SK-N-MC (cell line): Measurements from ENCODE around the gene GRB10.
"Not testable (repeated sequence)": the region's sequence is repeated elsewhere in the genome, so short reads cannot be mapped to it uniquely, and the experiment has no call there.

Source experiments
- DNase-seq: peaks from one replicate; pipeline ENCODE4 v3.0.0-alpha.2; 2011; ENCODE audit warnings: low read depth, low spot score
- H3K27ac ChIP-seq: fragments of 200-600 bp; sonication (generic); 2 replicates; pipeline ENCODE4 v1.5.1; 2016; ENCODE audit warnings: mixed run types
- H3K36me3 ChIP-seq: fragments of 200-600 bp; sonication (generic); 2 replicates; pipeline ENCODE4 v1.6.1; 2017; ENCODE audit warnings: antibody characterized with exemption, low read length, mixed read lengths; ENCODE audit not compliant: insufficient read depth
- H3K4me3 ChIP-seq: fragments of 200-600 bp; sonication (generic); 2 replicates; pipeline ENCODE4 v1.5.1; 2016
- H3K9ac ChIP-seq: fragments of 200-600 bp; sonication (generic); 2 replicates; pipeline ENCODE4 v1.8.0; 2017; ENCODE audit warnings: mixed run types, mixed read lengths; ENCODE audit not compliant: insufficient read length
- H3K9me3 ChIP-seq: fragments of 200-600 bp; sonication (generic); 2 replicates; pipeline ENCODE4 v1.6.1; 2017; ENCODE audit warnings: low read depth, mild to moderate bottlenecking, antibody characterized with exemption, low read length, moderate library complexity, mixed read lengths
- EZH2 ChIP-seq: fragments of 200-600 bp; sonication (generic); IDR thresholded peaks from one replicate; pipeline ENCODE4 v1.6.1; 2017; ENCODE audit warnings: antibody characterized with exemption
- FOXP2 ChIP-seq: optimal IDR thresholded peaks from 2 replicates; pipeline ENCODE3; 2011; ENCODE audit warnings: mild to moderate bottlenecking, moderate library complexity; ENCODE audit not compliant: insufficient read depth; ENCODE audit errors: extremely low read length, control extremely low read depth
- POLR2AphosphoS5 ChIP-seq: IDR thresholded peaks from 2 replicates; pipeline ENCODE4 v1.6.1; 2012; ENCODE audit warnings: mild to moderate bottlenecking, low read depth, low read length, borderline replicate concordance

The GRB10 gene

DNA sequence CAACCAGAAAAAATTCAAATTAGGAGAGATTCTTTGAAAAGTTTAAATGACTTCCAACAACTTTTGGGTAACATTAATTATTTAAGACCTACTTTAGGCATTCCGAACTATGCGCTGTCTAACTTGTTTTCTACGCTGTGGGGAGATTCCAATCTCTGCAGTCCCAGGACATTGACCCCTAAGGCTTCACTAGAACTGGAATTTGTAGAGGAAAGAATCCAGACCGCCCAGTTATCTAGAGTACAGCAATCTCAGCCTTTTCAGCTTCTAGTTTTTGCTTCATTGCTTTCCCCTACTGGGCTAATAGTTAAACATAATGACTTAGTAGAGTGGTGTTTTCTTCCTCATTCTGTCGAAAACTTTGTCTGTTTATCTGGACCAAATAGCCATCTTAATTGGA lies 202.6 kb downstream of the GRB10 start:
- Histone ChIP-seq H3K9me3 (no peaks in the 10 kb centered on the region), H3K9ac (no peak overlapping the region), H3K27ac (no peak overlapping the region), H3K4me3 (no peak overlapping the region), H3K36me3 (no peaks in the 10 kb centered on the region)
- no peak for DNase-seq
- TF ChIP-seq FOXP2 (no peak), EZH2 (no peak), POLR2AphosphoS5 (no peak)

DNA sequence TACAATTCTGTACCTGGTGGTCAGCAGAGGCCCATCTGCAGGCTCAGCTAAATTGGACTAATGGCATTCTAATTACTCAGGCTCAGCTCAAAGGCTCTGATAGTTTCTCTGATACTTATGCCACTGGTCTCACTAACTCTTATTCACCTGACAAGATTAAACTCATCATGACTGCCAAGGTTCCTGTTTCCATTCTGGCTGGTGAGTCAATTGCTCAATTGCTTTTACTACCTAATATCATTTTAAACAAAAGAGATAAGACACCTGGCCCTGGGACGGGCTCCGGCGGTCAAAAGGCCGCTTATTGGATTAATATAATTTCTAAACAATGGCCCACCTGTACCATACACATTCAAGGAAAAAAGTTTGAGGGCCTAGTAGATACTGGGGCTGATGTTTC lies 204.6 kb downstream of the GRB10 start:
- not testable (repeated sequence) for H3K27ac ChIP-seq, H3K36me3 ChIP-seq, H3K9ac ChIP-seq, H3K9me3 ChIP-seq, DNase-seq, H3K4me3 ChIP-seq

DNA sequence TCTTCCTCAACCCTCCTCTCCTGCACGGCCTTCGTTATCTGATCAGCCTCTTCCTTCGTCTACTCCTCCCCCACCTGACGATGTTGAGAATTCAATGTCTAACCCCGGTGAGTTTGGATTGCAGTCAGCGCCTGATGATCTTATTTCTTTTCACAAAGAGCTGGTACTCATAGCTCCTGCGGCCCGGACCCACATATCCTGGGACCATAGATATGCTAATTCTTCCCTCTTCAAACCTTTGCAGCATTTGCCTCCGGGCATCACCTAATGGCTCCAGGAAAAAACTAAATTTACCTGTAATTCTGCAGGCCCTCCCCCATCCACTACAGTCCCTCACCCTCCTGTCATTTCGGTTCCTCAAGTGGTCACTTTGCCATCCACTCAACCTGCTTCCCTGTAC lies 205.1 kb downstream of the GRB10 start:
- no peak for TF ChIP-seq FOXP2
- TF ChIP-seq POLR2AphosphoS5, result no peak
- no peak for TF ChIP-seq EZH2
- DNase-seq, result no peak
- no peak overlapping the region for H3K27ac ChIP-seq
- no peaks in the 10 kb centered on the region for H3K9me3 ChIP-seq
- no peak overlapping the region for H3K4me3 ChIP-seq
- H3K9ac ChIP-seq, result no peak overlapping the region
- no peaks in the 10 kb centered on the region for H3K36me3 ChIP-seq

DNA sequence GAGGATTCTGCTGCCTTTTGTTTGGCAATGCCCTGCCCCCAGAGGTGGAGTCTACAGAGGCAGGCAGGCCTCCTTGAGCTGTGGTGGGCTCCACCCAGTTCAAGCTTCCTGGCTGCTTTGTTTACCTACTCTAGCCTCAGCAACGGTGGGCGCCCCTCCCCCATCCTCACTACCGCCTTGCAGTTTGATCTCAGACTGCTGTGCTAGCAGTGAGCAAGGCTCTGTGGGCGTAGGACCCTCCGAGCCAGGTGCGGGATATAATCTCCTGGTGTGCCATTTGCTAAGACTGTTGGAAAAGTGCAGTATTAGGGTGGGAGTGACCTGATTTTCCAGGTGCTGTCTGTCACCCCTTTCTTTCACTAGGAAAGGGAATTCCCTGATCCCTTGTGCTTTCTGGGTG lies 206.3 kb downstream of the GRB10 start:
- H3K4me3 ChIP-seq, result not testable (repeated sequence)

DNA sequence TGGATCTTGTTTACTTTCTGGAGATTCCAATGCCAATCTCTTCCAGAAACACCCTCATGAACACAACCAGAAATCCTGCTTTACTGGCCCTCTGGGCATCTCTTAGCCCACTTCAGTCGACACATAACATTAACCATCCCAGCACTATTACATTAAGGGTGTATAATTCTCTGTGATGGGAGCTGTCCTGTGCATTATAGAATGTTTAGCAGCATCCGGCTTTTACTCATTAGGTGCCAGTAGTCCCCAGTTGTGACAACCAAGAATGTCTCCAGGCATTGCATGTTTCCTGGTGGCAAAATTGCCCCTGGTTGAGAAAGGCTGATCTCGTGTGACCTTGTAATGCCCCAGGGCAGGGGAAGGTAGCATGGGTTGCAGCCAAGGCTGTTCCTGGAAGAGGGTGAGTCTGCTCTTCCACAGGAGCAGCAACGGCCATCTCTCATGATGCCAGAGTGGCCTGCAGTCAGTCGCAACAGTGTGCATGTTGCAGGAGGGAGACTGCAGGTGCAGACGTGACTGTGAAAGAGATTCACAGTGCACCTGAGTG lies 214.9 kb downstream of the GRB10 start:
- Histone ChIP-seq H3K9me3 (no peaks in the 10 kb centered on the region), H3K4me3 (no peak overlapping the region), H3K27ac (no peak overlapping the region), H3K9ac (no peak overlapping the region), H3K36me3 (no peaks in the 10 kb centered on the region)
- TF ChIP-seq POLR2AphosphoS5, result no peak
- no peak for DNase-seq

More for the DNA sequence above, 206.3 kb downstream of the GRB10 start:
- H3K9ac ChIP-seq, H3K9me3 ChIP-seq, H3K27ac ChIP-seq, H3K36me3 ChIP-seq, DNase-seq: not testable (repeated sequence)

DNA sequence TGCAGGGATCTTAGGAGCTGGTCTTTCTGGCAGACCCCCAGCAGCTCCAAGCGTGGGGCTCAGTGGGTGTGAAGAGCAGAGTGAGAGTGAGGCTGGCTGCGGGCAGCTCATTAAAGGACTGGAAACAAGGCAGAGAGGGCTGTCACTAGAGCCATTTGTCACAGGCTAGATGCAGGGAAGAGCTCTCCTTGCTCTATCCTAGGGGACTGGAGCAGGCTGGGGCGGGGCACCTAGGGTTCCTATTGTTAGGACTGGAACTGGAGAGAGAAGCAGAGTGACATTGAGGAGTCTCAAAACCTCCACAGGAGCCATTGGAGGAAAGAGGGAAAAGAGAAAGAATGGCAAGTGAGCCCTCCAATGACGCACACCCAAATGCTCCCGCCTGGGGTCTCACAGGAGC lies 216.7 kb downstream of the GRB10 start:
- Histone ChIP-seq H3K36me3 (no peaks in the 10 kb centered on the region), H3K9me3 (no peaks in the 10 kb centered on the region), H3K27ac (no peak overlapping the region), H3K4me3 (no peak overlapping the region), H3K9ac (no peak overlapping the region)
- DNase-seq, result no peak
- TF ChIP-seq POLR2AphosphoS5, result no peak
- TF ChIP-seq EZH2, result no peak
- TF ChIP-seq FOXP2, result no peak

DNA sequence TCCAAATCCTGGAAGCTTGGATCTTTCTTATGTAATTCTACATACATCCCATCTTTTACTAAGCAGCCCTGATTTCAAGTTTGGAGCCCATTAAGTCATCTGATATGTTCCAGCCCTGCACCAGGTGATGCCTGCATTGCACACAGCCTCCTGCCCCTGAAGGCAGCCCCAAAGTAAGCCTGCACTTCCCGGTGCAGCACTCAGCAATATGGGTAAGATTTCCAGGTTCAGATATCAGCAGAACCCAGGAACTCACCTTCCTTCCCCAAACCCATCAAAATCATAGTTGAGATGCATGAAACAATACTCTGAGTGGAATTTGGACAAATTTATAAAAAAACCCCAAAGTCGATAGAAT lies 217.2 kb downstream of the GRB10 start:
- H3K9ac ChIP-seq, result no peak overlapping the region
- DNase-seq, result no peak
- TF ChIP-seq EZH2 (no peak), POLR2AphosphoS5 (no peak), FOXP2 (no peak)
- no peak overlapping the region for H3K27ac ChIP-seq
- no peak overlapping the region for H3K4me3 ChIP-seq
- H3K9me3 ChIP-seq, result no peaks in the 10 kb centered on the region
- H3K36me3 ChIP-seq, result no peaks in the 10 kb centered on the region

DNA sequence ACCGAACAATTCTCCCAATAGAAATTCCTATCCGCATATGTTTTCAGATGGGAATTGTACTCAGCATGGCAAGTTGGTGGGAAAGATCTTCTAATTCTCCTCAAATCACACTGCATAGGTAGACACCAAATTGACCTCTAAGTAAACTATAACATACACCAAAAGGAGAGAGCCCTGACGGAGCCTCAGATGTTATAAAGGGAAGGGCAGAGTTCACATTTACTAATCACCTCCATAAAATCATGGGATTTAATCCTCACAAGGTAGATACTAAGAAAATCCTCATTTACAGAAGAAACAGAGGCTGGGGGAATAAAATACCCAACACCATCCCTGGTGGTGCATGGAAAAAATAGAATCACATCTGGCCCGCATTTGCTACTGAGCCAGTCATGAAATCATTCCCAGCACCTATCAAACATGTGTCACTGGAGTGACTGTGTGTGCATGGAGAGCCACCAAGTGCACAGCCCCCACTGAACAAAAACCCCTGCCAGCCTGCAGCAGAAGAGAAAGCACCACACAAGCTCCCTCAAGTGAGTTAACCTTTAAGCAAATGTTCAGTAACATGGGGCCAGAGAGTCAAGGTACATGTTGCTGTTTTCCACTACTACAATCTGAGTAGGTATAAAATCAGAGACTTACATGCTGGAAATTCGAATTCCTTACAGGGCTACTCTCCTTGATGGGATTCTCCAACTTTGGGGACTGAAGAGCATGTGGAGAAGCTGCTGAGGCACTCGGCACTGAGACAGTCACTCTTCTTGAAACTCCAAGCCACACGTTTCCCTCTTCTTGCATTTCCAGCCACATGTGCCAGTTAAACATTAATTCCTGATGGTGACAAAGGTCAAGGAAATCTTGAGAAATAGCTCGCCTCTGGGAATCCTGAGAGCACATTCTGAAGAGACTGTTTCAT lies 217.8 kb downstream of the GRB10 start, which contains the start of gene DDC:
TSS of gene DDC (minus strand) at position 766 of the 919 bp plus-strand sequence. CDS start 21,320 bp downstream, outside the sequence.
- TF ChIP-seq FOXP2 (no peak), POLR2AphosphoS5 (no peak), EZH2 (no peak)
- no peak within 1 kb of the TSS for H3K27ac ChIP-seq

DNA sequence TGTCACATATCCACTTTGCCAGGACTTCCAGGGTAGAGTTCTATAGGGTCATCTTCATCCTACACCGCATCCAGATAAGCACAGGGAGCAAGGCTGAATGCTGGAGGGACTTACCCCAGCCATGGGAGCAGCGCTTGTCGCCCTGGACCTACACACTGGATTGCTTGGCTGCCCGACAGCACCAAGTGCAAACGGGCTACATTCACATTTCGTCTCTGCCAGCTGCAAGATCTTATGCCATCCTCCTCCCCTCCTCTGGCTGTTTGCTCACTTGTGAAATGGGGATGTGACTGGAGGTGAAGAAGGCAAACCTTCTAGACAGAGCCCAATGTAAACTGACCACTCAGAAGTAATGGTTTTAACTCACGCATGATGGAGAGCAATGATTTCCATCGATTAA lies 218.5 kb downstream of the GRB10 start:
- no peaks in the 10 kb centered on the region for H3K36me3 ChIP-seq
- H3K27ac ChIP-seq, result no peak overlapping the region
- H3K9me3 ChIP-seq, result no peaks in the 10 kb centered on the region
- no peak overlapping the region for H3K9ac ChIP-seq
- H3K4me3 ChIP-seq, result no peak overlapping the region
- no peak for TF ChIP-seq EZH2
- TF ChIP-seq POLR2AphosphoS5, result no peak
- no peak for TF ChIP-seq FOXP2
- DNase-seq, result no peak

More for the DNA sequence above, 217.8 kb downstream of the GRB10 start, which contains the start of gene DDC:
- H3K9me3 ChIP-seq, result no peaks in the 10 kb centered on the region
- no peaks in the 10 kb centered on the region for H3K36me3 ChIP-seq
- DNase-seq, result no peak
- no peak within 1 kb of the TSS for H3K4me3 ChIP-seq
- no peak within 1 kb of the TSS for H3K9ac ChIP-seq
